Activated T-helper 2 cell treated with anti-CD3 and anti-CD28 coated beads, Interferon-gamma antibody, Interleukin-2, Interleukin-4, amounts not matched to agents 10 μg/mL and 5 μg/mL and 100 μg/mL, durations not matched to agents 14 hours and 24 hours and 36 hours (primary cell): Measurements from ENCODE around the gene SEPTIN3. TPM values are rescaled to one million over a fixed set of nuclear protein-coding genes. Genes with fewer than 3 reads are reported as not detected.

Source experiments
- DNase-seq: peaks from one replicate; pipeline ENCODE4 v3.0.0; 2021; ENCODE audit warnings: low spot score
- H3K27ac Mint-ChIP-seq: one replicate; pipeline ENCODE4 v1.8.0; 2021; ENCODE audit warnings: mixed read lengths
- H3K27me3 Mint-ChIP-seq: one replicate; pipeline ENCODE4 v1.8.0; 2021; ENCODE audit warnings: low read depth, mixed read lengths
- H3K36me3 Mint-ChIP-seq: one replicate; pipeline ENCODE4 v1.8.0; 2021; ENCODE audit warnings: low read depth, mixed read lengths
- H3K4me1 Mint-ChIP-seq: one replicate; pipeline ENCODE4 v1.8.0; 2021; ENCODE audit warnings: low read depth, mixed read lengths
- H3K4me3 Mint-ChIP-seq: one replicate; pipeline ENCODE4 v1.8.0; 2021; ENCODE audit warnings: low read depth, mild to moderate bottlenecking, moderate library complexity, mixed read lengths
- H3K9me3 Mint-ChIP-seq: one replicate; pipeline ENCODE4 v1.8.0; 2021; ENCODE audit warnings: mixed read lengths
- intact Hi-C: fragments of 100-400 bp; cut with micrococcal nuclease; formaldehyde crosslinking; loops from one replicate; pipeline ENCODE4 v1.15.1; 2023
- total RNA-seq: library from RNA; stranded (reverse); gene quantifications from 2 replicates; pipeline ENCODE4 v1.2.3, GENCODE V29; 2022

The SEPTIN3 gene
- total RNA-seq, 1 donor from 2014 or later, result 7.1 TPM

DNA sequence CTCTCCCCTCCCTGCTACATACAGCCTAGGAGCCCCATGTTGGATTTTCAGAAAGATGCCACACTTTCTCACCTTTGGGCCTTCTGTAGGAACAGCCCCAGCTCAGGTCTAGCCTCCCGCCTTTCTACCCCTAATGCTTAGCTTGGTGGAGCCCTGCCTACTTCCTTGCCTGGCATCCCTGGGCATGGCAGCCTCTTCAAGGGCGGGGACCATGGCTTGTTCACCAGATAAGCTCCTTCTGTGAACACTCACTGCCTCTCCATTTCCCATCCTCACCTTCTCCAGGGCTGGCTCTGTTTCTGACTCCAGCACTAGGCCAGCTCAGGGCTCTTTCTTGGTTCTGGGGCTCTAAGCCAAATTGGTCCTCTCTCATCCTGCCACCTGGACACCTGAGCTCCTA lies 1.4 kb downstream of the SEPTIN3 start:
- no peak for DNase-seq
- H3K27me3 Mint-ChIP-seq, result peaks cover 15% of the 10 kb centered on the region
- intact Hi-C loops, result no loop called here
- H3K36me3 Mint-ChIP-seq, result no peaks in the 10 kb centered on the region
- H3K27ac Mint-ChIP-seq, result no peak overlapping the region
- no peaks in the 10 kb centered on the region for H3K9me3 Mint-ChIP-seq
- H3K4me1 Mint-ChIP-seq, result peaks cover 8% of the 10 kb centered on the region
- no peak overlapping the region for H3K4me3 Mint-ChIP-seq

GRCh38 chr22:41971431-41971830 lies 2.2 kb downstream of the SEPTIN3 start:
- Mint-ChIP-seq H3K27me3 (peaks cover 22% of the 10 kb centered on the region), H3K4me3 (no peak overlapping the region), H3K9me3 (no peaks in the 10 kb centered on the region), H3K36me3 (no peaks in the 10 kb centered on the region), H3K27ac (no peak overlapping the region), H3K4me1 (peaks cover 13% of the 10 kb centered on the region)
- intact Hi-C loops, result no loop called here
- DNase-seq, result no peak

GRCh38 chr22:41974691-41975290 lies 5.5 kb downstream of the SEPTIN3 start:
- DNase-seq, result no peak
- Mint-ChIP-seq H3K36me3 (no peaks in the 10 kb centered on the region), H3K27ac (no peak overlapping the region), H3K4me3 (no peak overlapping the region), H3K27me3 (peaks cover 35% of the 10 kb centered on the region), H3K9me3 (no peaks in the 10 kb centered on the region), H3K4me1 (peaks cover 8% of the 10 kb centered on the region)
- intact Hi-C loops, result loop anchor here (5.0 kb wide), 1 partner anchor 98 kb away; the partner anchor contains the start of genes NAGA and PHETA2

DNA sequence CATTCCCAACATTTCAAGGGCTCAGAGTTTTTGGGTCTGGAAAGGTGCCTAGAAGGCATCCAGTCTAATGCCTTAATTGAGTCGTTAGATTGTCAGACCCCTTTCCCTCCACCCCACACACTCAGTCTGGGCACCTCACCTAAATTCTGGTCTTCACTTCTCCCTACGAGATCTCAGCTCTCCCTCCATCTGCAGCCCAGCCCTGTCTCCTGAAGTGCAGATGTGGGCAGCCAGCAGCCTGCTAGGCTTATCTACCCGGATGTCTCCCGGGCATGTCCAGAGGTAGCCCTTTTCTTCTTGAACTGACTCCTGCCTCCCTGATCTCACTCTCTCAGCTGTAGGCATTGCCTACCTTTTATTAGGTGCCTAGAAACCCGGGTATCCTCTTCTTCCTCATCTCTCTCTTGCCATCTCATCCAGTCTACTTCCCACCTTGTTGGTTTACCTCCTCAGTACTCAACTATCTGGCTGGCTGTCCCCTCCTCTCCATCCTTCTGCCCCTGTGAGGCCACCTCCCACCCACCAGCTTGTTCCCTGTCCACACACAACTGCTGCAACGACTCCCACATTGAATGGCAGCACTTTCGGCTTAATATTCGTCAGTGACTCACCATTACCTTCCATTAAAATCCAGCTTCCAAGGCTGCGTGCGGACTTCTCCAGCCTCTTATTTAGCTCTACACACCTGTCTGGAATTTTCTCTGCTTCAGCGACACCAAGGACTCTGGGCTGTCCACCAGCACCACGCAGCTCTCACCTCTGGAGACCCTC lies 6.2 kb downstream of the SEPTIN3 start:
- DNase-seq, result no peak
- Mint-ChIP-seq H3K9me3 (no peaks in the 10 kb centered on the region), H3K36me3 (no peaks in the 10 kb centered on the region), H3K27ac (no peak overlapping the region), H3K4me3 (peak overlapping the region; percentile 74), H3K27me3 (peaks cover 35% of the 10 kb centered on the region), H3K4me1 (peaks cover 8% of the 10 kb centered on the region)
- intact Hi-C loops, result loop anchor here (5.0 kb wide), 1 partner anchor 97 kb away; the partner anchor contains the start of genes NAGA and PHETA2

GRCh38 chr22:41976070-41976901 lies 7.0 kb downstream of the SEPTIN3 start:
- intact Hi-C loops, result loop anchor here (5.0 kb wide), 1 partner anchor 96 kb away; the partner anchor contains the start of genes NAGA and PHETA2
- H3K4me3 Mint-ChIP-seq, result peak overlapping the region; percentile 74

GRCh38 chr22:41976961-41977566 lies 7.8 kb downstream of the SEPTIN3 start:
- H3K27me3 Mint-ChIP-seq, result peaks cover 35% of the 10 kb centered on the region
- H3K36me3 Mint-ChIP-seq, result no peaks in the 10 kb centered on the region
- H3K4me3 Mint-ChIP-seq, result peak overlapping the region; percentile 52
- no peak for DNase-seq
- no peaks in the 10 kb centered on the region for H3K9me3 Mint-ChIP-seq
- no peak overlapping the region for H3K27ac Mint-ChIP-seq
- intact Hi-C loops, result loop anchor here (5.0 kb wide), 1 partner anchor 95 kb away; the partner anchor contains the start of genes NAGA and PHETA2
- H3K4me1 Mint-ChIP-seq, result peaks cover 8% of the 10 kb centered on the region

More at GRCh38 chr22:41976070-41976901, 7.0 kb downstream of the SEPTIN3 start:
- peak; percentile 56 for DNase-seq
- Mint-ChIP-seq H3K9me3 (no peaks in the 10 kb centered on the region), H3K4me1 (peaks cover 8% of the 10 kb centered on the region), H3K27ac (no peak overlapping the region), H3K36me3 (no peaks in the 10 kb centered on the region), H3K27me3 (peaks cover 35% of the 10 kb centered on the region)

DNA sequence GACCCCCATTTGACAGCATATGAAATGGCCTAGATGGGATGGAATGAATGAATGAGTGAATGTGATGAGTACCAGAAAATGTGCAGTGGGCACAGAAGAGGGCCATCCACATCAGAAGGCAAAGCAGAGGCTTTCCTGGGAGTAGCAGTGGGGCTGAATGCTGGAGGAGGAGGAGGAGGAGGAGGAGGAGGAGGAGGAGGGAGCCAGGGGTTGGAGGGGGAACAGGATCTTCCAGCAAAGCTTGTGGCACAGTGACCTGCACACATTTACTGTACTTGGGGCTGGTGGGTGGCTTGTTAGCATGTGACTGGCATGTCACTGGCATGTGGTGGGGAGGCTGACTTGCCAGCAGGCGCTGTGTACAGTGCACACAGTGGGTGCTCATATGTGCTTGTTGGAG lies 9.5 kb downstream of the SEPTIN3 start:
- H3K4me3 Mint-ChIP-seq, result no peak overlapping the region
- intact Hi-C loops, result loop anchor here (5.0 kb wide), 1 partner anchor 94 kb away; the partner anchor contains the start of genes NAGA and PHETA2
- H3K9me3 Mint-ChIP-seq, result no peaks in the 10 kb centered on the region
- H3K4me1 Mint-ChIP-seq, result peaks cover 8% of the 10 kb centered on the region
- H3K27me3 Mint-ChIP-seq, result peaks cover 30% of the 10 kb centered on the region
- H3K27ac Mint-ChIP-seq, result no peak overlapping the region
- H3K36me3 Mint-ChIP-seq, result no peaks in the 10 kb centered on the region
- no peak for DNase-seq

DNA sequence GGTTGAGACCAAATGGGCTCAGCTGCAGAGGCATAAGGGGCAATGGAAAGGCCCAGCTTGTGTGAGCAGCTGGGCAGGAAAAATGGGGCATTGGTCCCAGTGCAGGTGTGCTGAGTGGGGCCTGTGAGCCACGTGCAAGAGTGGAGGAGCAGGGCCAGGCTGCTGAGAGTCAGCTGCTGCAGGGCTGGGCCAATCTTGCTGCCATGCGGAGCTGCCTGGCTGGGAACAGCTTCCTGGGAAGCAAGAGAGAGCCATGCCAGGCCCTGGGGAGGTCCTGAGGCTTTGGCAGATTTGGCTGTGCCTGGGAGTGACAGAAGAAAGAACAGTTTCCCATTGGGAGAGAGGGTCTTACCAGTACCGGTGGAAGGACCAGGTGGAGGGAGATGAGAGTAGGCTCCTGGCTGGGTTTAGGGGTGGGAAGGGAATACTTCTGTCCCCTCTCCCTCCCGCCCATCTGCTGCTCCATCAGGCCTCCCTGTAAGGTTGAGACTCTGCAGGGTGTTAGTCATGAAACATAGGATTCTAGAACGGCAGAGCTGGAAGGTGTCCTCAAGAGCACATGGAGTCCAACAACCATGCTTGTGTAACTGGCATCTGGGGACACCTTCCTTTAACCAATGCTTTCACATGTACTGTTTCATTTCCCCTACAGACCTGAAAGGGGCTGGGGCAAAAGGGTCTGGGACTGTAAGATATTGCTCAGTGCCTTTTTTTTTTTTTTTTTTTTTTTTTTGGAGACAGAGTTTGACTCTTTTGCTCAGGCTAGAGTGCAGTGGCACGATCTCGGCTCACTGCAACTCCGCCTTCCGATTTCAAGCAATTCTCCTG lies 10.4 kb downstream of the SEPTIN3 start:
- no peak for DNase-seq
- Mint-ChIP-seq H3K4me3 (no peak overlapping the region), H3K36me3 (no peaks in the 10 kb centered on the region), H3K4me1 (peaks cover 8% of the 10 kb centered on the region), H3K9me3 (no peaks in the 10 kb centered on the region), H3K27me3 (peaks cover 29% of the 10 kb centered on the region), H3K27ac (no peak overlapping the region)
- intact Hi-C loops, result loop anchor here (5.0 kb wide), 1 partner anchor 93 kb away; the partner anchor contains the start of genes NAGA and PHETA2

GRCh38 chr22:41982865-41983264 lies 13.6 kb downstream of the SEPTIN3 start:
- Mint-ChIP-seq H3K36me3 (no peaks in the 10 kb centered on the region), H3K4me3 (no peak overlapping the region), H3K27me3 (peaks cover 4% of the 10 kb centered on the region), H3K27ac (no peak overlapping the region), H3K4me1 (no peaks in the 10 kb centered on the region), H3K9me3 (no peaks in the 10 kb centered on the region)
- no peak for DNase-seq
- intact Hi-C loops, result no loop called here

DNA sequence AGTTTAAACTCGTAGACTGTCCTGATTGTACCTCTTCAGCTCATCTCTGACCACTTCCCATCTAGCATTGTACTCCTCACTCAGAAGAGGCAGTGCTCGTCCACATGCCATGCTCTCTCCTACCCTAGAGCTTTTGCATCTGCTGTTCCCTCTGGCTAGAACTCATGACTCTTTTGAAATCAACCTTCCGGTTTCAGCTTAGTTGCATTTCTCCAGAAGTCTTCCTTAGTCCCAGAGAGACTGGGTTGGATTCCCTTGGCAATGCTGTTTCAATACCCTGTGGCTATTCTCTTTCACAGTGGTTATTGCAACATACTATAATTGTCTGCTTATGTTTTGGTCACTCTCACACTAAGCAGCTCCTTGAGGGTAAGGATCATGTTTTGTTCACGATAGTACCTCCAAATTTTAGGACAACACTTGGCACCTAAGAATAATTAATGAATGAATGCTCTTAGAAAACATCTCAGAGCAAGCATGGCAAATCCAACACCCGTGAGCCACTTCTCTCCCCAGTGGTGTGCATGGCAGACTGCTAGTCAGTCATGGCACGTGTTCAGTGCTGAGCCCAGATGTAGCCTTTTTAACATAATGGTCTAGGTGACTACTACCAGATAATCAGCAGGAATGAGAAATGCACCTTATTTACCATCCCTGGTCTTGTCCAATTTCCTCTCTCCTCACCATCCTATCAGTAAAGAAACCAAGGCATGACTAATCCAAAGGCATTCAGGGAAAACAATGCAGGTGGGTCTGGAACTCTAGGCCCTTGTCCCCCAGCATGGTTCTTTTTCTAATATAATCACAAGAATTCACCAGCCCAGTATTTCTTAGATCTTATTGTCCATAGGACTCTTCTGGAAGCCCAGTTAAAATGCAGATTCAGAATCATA lies 14.5 kb downstream of the SEPTIN3 start:
- Mint-ChIP-seq H3K9me3 (no peaks in the 10 kb centered on the region), H3K4me1 (no peaks in the 10 kb centered on the region), H3K36me3 (no peaks in the 10 kb centered on the region), H3K27ac (no peak overlapping the region), H3K4me3 (no peak overlapping the region), H3K27me3 (no peaks in the 10 kb centered on the region)
- no peak for DNase-seq
- intact Hi-C loops, result no loop called here

DNA sequence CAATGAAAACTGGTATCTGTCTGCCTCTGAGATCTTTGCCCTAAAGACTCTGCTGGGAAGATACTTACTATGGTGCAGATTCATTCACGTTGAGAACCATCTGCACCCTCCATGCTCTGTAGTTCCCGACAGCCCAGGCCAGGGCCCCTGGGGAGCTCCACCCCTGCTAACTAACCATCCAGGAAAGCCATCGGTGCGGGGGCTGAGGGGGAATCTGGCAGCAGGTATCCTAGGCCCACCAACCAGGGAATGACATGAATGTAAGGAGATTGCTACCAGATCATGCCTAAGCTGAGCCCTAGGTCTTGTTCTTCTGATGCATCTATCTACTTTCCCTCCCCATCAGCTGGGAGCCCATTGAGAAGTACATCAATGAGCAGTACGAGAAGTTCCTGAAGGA lies 18.0 kb downstream of the SEPTIN3 start:
- Mint-ChIP-seq H3K27ac (no peak overlapping the region), H3K36me3 (no peaks in the 10 kb centered on the region), H3K27me3 (no peaks in the 10 kb centered on the region), H3K4me3 (no peak overlapping the region), H3K9me3 (no peaks in the 10 kb centered on the region), H3K4me1 (no peaks in the 10 kb centered on the region)
- DNase-seq, result no peak
- intact Hi-C loops, result no loop called here
